ENCODE measurements around the gene MVB12B. TPM values are rescaled to one million over a fixed set of nuclear protein-coding genes. Genes with fewer than 3 reads are reported as not detected.

Gene MVB12B
- total RNA-seq, 2 donors from 2014 or later: 18.6 to 19.7 TPM

GRCh38 chr9:126528111-126528510 is 201.5 kb downstream of the MVB12B start:
- Histone ChIP-seq H3K4me3 (ENCODE audit: low read length) (no peak overlapping the region), H3K9me3 (ENCODE audit: control insufficient read depth, low read length) (no peaks in the 10 kb centered on the region), H3K27me3 (ENCODE audit: control insufficient read depth, insufficient read depth, low read length, poor library complexity, severe bottlenecking) (peaks cover 8% of the 10 kb centered on the region), H3K4me1 (ENCODE audit: control insufficient read depth, insufficient read depth, low read length) (peaks cover 6% of the 10 kb centered on the region), H3K27ac (ENCODE audit: low read depth, low read length) (no peak overlapping the region), H3K9ac (ENCODE audit: extremely low read depth, low read length, poor library complexity, severe bottlenecking) (no peak overlapping the region), H3K36me3 (ENCODE audit: control insufficient read depth, insufficient read depth, low read length) (no peaks in the 10 kb centered on the region)
- Mint-ChIP-seq H3K36me3 (ENCODE audit: low read depth) (no peaks in the 10 kb centered on the region), H3K9me3 (no peaks in the 10 kb centered on the region), H3K4me1 (peaks cover 40% of the 10 kb centered on the region), H3K27me3 (ENCODE audit: insufficient read depth) (peaks cover 8% of the 10 kb centered on the region), H3K4me3 (no peak overlapping the region), H3K27ac (no peak overlapping the region)
- WGBS, 2 experiments (ENCODE audit: insufficient coverage in 1 of 2, insufficient read length in 1 of 2): 84 to 86% methylated on average over 10 to 14 of the region's 14 CpGs
- DNase-seq: no peak
- no peak for TF ChIP-seq CTCF (conservative IDR thresholded peaks at IDR 0.05)

GRCh38 chr9:126528915-126529314 is 202.3 kb downstream of the MVB12B start:
- no peak overlapping the region for H3K9ac ChIP-seq (ENCODE audit: extremely low read depth, low read length, poor library complexity, severe bottlenecking)
- no peaks in the 10 kb centered on the region for H3K9me3 ChIP-seq (ENCODE audit: control insufficient read depth, low read length)
- no peak overlapping the region for H3K27ac ChIP-seq (ENCODE audit: low read depth, low read length)
- no peak for TF ChIP-seq CTCF (conservative IDR thresholded peaks at IDR 0.05)
- H3K27ac Mint-ChIP-seq: no peak overlapping the region
- no peak overlapping the region for H3K4me3 Mint-ChIP-seq
- 95 to 97% methylated on average over 8 to 10 of the region's 10 CpGs for WGBS, 2 experiments (ENCODE audit: insufficient coverage in 1 of 2, insufficient read length in 1 of 2)
- H3K4me1 ChIP-seq (ENCODE audit: control insufficient read depth, insufficient read depth, low read length): peaks cover 6% of the 10 kb centered on the region
- no peaks in the 10 kb centered on the region for H3K36me3 ChIP-seq (ENCODE audit: control insufficient read depth, insufficient read depth, low read length)
- H3K27me3 Mint-ChIP-seq (ENCODE audit: insufficient read depth): peaks cover 16% of the 10 kb centered on the region
- no peaks in the 10 kb centered on the region for H3K36me3 Mint-ChIP-seq (ENCODE audit: low read depth)
- H3K4me3 ChIP-seq (ENCODE audit: low read length): no peak overlapping the region
- H3K27me3 ChIP-seq (ENCODE audit: control insufficient read depth, insufficient read depth, low read length, poor library complexity, severe bottlenecking): peaks cover 16% of the 10 kb centered on the region
- H3K9me3 Mint-ChIP-seq: no peaks in the 10 kb centered on the region
- peaks cover 48% of the 10 kb centered on the region for H3K4me1 Mint-ChIP-seq
- no peak for DNase-seq

- H3K27ac ChIP-seq (ENCODE audit: low read depth, low read length): no peak overlapping the region
- peaks cover 14% of the 10 kb centered on the region for H3K4me1 ChIP-seq (ENCODE audit: control insufficient read depth, insufficient read depth, low read length)
- WGBS, 2 experiments (ENCODE audit: insufficient coverage in 1 of 2, insufficient read length in 1 of 2): 75 to 84% methylated on average over 5 to 10 of the region's 10 CpGs
- TF ChIP-seq CTCF (conservative IDR thresholded peaks at IDR 0.05): no peak
- H3K27me3 ChIP-seq (ENCODE audit: control insufficient read depth, insufficient read depth, low read length, poor library complexity, severe bottlenecking): peaks cover 32% of the 10 kb centered on the region
- H3K4me1 Mint-ChIP-seq: peaks cover 61% of the 10 kb centered on the region
- no peak for DNase-seq
- H3K9ac ChIP-seq (ENCODE audit: extremely low read depth, low read length, poor library complexity, severe bottlenecking): no peak overlapping the region
- no peaks in the 10 kb centered on the region for H3K36me3 Mint-ChIP-seq (ENCODE audit: low read depth)
- no peaks in the 10 kb centered on the region for H3K9me3 Mint-ChIP-seq
- no peak overlapping the region for H3K4me3 ChIP-seq (ENCODE audit: low read length)
- H3K36me3 ChIP-seq (ENCODE audit: control insufficient read depth, insufficient read depth, low read length): no peaks in the 10 kb centered on the region
- no peaks in the 10 kb centered on the region for H3K9me3 ChIP-seq (ENCODE audit: control insufficient read depth, low read length)
- H3K27ac Mint-ChIP-seq: peak overlapping the region; percentile 64
- peaks cover 32% of the 10 kb centered on the region for H3K27me3 Mint-ChIP-seq (ENCODE audit: insufficient read depth)
- no peak overlapping the region for H3K4me3 Mint-ChIP-seq
These were observed 204.5 kb downstream of the MVB12B start for GRCh38 chr9:126531035-126531571.

Measured in endodermal cell (in vitro differentiated cells).